Activated effector memory CD4-positive, alpha-beta T cell treated with Interleukin-2 at 50 U/mL for 16 hours (primary cell): Measurements from ENCODE around the gene CCDC24.

Experiments
- DNase-seq: peaks from one replicate; pipeline ENCODE4 v3.0.0-alpha.2; 2020

The CCDC24 gene

DNA sequence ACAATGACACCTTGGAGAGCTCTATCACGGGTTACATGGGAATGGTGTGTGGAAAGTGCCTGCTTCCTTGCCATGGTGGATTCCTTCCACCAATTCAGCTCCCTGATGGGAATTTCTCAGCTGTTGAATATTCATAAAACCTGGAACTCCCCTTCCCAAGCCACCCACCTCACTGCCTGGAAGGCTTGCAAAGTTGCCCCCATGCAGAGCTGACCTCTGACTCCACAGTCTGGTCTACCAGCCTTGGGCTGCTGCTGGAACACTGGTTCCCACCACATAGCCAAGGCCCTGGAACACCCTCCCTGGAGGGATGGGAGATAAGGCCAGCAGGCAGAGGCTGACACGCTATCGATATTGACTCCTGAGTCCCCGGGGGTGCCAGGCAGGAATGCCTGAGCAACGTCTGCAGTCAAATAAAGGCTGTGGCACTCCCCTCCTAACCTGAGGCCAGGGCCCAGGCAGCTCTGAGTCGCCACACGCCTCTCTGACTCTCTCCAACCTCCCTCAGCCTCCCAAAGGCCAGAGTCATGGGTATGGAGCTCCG is 8.8 kb downstream of the CCDC24 start:
- DNase-seq, result no peak

DNA sequence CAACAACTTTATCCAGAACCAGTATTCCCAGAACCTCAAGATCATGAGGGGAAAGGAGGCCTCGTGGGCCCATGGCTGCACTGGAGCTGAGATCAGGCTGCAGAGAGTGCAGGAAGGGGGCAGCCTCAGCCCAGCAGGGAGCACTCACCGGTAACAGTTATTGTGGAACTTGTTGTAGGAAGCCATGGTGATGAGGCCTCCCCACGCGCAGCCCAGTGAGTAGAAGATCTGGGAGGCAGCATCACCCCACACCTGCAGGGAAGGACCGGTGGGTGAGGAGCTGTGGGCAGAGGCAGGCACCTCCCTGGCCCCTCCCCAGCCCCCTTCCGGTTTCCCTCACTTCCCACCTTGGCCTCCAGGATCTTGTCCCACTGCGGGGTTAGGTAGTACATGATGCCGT is 10.8 kb downstream of the CCDC24 start:
- no peak for DNase-seq

DNA sequence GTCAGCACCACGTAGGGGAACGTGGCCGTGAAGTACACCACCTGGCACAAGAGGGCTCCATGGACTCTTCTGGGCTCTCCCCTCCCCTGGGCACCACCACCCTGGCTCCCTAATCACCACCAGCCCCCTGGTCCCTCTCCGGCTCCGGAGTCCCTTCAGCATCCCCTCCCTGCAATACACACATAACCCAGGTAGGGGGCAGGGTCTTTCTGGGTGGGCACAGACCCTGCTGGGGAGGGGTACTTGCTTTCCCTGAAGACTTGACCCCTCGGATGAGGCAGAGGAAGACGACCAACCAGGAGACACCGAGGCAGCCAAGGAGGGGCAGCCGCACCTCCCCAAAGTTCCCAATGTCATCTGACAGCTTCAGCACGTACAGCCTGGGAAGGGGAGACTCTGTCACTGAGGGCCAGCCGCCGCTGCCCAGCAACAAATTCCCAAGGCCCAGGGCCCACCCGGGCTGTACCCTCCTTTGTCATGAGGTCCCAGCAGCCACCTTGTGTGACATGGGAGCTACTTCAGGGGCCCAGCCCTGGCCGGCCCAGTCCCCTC is 11.3 kb downstream of the CCDC24 start:
- no peak for DNase-seq

DNA sequence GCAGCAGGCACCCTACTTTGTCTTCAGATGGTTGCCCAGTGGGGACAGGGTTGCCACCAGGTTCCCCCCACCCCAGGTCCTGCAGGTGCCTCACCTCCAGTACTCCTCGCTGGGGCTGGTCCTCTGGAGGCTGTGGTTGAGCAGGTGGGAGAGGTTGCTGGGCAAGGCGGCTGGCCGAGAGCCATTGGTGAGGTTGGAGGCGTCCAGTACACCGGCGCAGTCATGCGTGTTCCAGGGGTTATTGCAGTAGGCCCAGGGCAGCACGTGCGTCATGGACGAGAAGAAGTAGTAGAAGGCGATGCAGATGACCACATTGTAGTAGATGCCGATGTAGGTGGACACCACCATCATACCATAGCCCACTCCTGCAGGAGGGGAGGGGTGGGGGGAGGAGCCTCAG is 16.9 kb downstream of the CCDC24 start:
- no peak for DNase-seq

DNA sequence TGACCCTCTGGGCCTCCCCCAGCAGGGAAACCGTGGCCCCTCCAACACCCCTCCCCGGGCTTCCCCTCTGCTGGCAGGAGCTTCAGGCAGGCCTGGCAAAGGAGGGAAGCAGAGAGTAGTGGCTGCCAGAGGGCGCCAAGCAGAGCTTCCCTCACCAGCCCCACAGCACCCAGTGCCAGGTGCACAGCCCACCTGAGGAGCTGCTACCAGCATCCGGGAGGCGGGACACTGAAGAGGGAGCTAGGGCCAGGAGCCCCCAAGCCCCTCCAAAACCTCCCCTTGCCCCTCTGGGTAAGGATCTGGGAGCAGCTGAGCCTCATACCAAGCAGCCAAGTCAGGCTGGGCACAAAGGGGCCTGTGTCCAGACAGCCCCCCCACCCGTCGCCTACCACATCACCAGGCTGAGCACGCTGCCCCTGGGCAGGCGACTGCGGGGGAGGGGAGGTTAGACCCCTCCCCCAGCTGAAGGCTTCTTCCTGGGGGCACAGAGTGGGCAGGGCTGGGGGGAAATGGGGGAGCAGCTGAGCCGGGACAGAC is 19.6 kb downstream of the CCDC24 start:
- DNase-seq, result no peak

DNA sequence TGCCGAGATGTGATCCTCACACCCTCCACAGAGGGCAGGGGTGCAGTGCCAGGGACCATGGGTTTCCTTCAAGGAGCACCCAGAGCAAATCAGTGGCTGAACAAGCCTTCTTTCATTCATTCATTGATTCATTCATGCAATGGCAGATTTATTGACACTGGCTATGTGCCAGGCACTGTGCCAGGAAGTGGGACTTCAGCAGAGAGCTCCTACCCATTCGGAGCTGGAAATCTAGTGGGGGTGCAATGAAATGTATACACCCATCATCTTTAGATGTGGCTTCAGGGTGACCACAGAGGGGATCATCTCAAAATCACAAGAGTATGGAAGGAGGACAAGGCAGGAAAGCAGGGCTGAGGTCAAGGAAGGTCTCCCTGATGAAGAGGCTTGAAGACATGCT is 21.0 kb downstream of the CCDC24 start:
- DNase-seq, result no peak

DNA sequence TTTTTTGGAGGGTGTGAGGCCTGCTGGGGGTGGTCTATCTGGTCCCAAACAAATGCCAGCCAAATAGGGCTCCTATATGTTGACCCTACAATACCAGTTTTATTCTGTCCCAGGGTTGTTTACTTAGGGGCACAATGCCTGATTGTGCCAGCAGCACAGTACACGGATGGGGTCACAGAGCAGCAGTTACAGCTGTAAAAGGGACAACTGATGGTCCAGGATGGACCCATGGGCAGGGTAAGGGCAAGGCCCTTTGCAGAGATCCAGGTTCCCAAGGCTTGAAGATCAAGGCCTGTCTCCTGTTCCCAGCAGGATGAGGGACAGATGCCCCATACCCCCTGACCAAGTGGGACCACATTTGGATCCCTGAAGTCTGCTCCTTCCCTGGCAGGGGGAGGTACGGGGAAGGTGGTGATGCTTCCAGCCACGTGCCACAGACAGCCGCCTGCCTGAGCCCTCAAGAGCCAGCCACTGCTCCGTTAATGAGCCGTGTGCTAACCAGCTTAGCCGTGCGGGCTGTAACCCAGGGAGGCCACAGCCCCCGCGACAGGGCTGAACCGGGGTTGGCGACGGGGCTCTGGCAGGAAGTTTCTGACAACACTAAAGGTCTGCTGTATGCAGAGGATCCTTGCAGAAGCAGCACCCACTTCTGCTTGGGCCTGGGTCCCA is 21.7 kb downstream of the CCDC24 start:
- no peak for DNase-seq

DNA sequence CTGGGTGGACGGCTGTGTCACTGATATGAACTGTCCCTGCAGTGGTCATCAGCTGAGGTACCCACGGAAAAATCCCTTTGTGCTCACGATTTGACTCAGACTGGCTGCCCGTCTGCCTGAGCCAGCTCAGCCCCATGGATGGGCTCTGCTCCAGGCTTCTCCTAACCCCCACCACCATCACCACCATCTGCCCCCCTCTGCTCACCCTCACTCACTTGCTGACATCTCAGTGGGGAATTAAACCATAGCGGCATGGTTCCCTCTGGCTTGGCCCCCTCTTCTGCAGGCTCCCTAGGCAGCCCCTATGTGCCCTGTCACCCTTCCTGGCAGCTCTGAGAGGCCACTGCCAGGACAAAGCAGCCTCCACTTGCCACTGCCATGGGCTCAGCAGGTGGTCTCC is 22.6 kb downstream of the CCDC24 start:
- DNase-seq, result no peak

DNA sequence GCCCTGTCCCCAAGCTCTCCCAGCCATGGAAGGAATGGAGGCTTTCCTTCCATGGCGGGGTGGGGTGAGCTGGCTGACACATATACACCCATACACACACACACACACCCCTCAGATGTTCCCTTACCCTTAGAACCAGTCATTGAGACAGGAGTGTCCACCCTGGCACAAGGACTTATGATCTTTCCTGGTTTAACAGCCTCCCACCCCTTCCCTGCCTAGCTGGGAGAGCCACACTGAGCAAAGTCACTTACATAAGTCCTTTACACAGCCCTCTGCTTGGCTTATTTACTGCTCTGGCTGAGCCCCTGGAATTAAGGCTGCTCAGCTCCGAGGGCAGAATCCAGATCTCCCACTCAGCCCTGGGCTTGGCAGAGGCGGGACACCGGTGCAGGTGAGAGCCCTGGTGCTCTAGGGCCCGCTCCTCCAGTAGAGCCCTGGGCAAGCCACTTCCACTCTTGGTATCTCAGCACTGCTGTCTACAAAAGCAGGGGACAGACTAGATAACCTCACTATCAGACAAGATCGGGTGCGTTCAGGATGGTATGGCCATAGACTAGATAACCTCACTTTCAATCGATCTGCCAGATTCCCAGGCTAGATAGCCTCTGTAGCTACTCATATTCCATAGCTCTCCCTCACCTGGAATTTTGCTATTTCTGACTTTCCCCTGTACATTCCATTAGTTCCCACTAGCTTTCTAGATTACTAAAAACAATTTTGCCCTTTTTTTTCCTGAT is 23.1 kb downstream of the CCDC24 start:
- no peak for DNase-seq

DNA sequence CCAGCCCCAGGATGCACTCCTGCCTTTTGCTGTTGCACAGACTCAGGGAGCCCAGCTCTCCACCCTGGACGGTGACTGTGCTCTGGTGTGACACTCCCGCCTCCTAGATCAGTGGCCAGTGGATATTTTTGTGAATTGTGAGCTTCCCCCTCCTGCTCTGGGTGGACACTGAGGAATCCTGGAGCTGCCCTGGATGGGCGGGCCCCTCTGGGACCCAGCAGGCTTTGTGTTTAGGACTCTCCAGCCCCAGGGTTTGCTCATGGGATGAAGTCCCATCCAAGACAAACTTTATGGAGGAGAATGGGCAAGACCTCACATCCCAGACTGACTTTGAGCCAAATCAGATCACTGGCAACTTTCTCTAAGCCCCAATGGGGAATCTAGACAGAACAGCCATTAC is 23.8 kb downstream of the CCDC24 start:
- no peak for DNase-seq

DNA sequence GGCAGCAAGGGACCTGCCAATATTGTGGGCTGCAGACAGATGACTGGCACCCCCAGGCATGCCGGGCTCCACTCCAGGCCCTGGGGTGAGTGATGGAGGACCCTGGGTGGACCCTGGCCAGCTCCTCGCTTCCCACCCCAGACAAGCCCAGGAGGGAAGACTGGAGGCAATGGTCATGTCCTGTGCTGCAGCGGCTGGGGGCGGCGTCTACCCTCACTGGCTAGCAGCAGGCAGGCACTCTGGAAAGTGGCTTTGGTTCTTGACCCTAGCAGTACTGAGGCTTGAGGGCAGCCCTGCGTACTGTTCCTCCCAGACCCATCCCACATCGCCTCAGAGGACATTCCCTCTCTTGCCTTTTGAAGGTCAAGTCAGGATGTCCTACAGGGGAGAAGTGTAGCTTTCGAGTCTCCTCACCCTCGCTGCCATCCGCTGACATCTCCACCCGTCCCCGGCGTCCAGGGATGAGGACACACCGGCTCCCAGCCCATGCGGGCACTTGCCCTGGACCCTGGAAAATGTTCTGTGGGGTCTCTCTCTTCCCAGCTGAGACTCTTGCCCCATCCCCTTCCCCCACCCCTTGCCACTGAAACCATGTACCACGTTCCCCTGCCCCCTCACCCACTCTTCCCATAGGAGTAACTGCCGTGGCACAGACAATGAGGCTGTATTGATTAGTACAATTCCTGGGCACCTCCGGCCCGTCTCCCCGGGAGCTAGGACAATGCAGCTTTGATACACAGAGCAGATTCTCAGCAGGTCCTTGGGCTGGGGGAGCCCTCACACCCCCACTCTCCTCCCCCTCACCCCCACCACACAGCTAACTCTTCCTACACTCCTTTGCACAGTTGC is 24.9 kb downstream of the CCDC24 start:
- no peak for DNase-seq

DNA sequence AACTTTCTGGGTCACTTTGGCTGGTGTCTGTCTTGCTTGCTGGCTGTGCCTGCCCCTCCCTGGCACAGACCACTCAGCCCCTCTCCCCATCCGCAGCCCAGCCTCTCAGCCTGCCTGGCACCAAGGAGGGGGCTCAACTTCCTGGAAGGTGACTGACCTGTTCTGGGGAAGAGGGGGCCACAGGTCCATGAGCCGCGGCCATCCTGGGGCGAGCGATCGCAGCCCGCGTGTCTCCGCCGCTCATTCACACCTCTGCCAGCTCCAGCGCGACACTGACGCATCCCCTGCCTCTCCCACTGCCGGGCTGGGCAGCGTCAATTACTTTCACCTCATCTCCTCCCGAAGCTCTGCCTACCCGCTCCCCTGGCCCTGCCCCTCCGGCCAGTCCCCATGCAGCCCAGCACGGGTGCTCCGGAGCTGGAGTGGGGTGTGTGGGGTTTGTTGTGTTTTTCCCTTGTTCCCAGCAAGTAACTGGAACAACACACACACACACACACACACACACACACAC is 25.5 kb downstream of the CCDC24 start:
- DNase-seq, result no peak

DNA sequence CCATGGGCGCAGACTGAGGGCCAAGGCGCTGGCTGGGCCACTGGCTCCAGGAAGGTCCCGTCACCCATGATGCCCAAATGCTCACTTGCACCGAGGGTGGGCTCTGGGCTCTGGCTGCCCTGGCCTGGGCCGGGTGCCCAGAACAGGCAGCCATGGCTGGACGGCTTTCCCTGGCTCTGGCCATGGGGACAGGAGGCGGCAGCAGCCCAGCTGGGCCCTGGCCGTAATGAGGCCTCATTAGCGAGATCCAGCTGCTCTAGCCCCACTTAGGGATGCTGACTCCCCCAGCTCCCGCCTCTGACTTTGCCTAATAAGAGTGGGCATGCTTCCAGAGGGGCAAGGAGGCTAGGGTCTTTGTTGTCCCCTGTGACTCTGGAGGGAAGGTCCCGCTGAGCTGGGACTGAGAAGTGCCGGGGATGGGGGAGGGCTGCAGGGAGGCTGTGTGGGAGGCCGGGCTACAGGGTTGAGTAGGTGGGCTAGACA is 28.1 kb downstream of the CCDC24 start:
- DNase-seq, result no peak

DNA sequence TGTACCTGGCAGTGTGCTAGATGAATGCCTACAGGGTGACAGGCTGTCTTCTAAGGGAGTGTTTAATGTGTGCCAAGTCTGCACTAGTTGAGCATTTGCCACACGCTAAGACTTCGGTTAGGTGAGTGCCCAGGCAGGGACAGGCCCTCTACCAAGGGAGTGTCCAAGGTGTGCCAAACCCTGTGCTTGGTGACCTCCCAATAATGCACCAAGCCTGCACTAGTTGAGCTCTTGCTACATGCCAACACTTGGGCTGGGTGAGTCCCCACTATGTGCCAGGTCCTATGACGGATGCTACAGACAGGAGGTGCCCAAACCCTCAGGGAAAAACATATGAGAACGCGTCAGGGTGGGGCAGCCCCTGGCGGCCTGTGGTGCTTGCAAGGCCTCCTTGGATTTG is 29.1 kb downstream of the CCDC24 start:
- no peak for DNase-seq

DNA sequence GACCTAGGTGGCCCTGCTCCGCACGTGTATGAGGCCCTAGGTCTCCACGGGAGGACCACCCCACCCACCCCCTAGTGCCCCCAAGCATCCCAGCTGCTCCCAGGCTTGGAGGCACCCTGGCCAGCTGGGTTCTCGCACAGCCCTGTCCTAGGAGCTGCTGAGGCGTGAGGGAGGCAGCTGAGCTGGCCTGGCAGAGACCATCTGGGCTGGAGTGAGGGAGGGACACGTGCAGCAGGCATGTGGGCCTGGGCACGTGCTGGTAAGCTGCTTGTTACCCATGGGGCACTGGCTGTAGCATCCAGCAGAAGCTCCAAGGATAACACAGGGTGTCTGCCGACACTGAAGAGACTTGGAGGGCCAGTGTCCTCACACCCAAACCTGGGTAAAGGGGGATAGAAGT is 29.8 kb downstream of the CCDC24 start:
- DNase-seq, result no peak

DNA sequence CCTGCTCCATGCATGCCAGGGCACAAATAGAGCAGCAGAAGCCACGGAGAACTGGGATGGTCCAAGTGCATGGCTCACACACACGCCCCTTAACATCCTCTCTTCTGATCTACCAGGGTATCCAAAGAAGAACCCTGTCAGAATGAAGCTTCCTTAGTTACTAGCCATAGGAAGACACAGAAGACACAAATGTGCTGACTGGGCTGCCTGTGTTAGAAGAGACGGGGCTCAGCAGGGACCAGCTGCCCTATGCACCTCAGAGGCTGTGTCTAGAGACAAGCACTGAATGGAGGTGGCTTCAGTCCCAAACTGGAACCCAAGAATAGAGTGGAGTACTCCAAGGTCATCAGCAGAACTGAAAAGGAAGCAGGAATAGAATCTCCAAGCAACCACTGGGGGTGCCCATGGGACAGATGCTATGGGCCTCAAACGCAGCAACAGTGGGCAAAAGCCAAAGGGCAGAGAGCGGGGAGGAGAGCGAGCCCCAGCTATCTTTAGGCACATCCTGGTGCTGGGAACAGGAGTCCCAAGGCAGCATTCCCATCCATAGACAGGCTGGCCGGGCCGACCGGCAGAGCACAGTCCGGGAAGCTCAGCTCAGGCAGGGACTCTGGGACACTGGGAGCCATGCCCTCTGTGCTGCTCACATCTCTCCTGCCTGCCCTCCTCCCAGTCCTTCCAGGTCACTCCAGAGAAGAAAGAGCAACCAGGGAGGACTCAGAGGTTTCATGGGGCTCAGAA is 30.4 kb downstream of the CCDC24 start:
- DNase-seq, result no peak

DNA sequence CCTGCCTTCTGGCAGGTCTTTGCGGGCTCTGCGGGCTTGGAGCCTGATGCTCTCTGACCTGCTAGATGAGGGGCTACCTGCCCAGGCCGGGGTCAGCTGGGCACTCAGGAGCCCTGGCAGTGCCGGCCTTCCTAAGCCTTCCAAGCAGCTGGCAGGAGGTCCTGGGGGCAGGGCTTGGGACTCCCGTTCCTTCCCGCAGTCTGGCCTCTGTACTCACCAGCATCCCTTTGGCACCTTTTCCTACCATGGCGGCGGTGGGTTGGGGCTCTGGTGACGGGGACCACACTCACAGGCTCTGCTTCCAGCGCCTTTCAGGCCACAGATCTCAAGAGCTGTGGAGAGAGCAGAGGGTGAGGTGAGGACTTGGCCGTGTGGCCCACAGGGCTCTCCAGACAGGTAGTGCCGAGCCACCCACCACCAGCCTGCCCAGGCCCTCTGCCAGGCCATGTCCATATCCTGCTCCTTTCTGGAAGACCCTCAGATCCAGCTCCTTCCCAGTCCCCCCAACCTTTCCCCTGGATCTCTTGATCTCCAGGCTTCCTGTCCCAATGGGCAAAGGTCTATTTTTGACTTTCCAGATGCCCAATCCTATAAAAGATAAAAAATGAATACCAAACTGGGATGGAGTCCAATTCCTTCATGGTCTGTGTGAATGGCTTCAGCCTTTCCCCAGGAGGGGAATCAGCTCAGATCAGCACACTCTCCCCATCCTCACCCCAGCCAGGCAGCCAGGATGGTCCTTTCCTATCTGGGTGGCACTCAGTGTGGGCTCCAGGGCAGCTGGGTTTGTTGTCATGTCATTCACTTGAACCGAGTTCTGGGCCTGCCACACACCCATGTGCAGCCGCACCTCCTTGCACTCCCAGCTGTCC is 32.9 kb downstream of the CCDC24 start:
- no peak for DNase-seq

DNA sequence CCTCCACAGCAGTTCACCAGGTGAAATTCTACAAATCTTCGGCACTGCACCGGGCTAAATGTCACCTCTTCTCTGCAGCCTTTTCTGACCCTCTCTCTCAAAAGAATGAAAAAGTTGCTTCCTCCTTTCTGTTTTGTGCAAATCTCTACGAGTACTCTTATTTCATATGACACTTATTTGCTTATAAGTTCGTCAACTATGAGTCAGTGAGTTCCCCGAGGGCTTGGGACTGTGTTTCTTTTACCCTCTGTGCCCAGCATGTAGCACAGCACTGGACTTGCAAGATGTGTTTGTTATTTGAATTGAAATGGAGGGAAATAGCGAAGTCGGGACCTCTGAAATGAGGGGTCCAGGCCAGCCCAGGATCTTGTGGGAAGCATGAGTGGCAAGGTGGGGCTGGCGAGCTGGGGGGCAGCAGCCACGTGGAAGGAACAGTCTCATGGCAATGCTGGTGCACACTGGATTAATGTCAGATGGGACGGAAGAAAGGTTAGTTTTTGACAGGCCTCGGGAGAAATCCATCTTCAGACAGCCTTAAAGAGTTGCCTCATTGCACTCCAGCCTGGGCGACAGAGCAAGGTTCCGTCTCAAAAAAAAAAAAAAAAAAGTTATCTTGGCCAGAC is 33.6 kb downstream of the CCDC24 start:
- DNase-seq, result no peak

DNA sequence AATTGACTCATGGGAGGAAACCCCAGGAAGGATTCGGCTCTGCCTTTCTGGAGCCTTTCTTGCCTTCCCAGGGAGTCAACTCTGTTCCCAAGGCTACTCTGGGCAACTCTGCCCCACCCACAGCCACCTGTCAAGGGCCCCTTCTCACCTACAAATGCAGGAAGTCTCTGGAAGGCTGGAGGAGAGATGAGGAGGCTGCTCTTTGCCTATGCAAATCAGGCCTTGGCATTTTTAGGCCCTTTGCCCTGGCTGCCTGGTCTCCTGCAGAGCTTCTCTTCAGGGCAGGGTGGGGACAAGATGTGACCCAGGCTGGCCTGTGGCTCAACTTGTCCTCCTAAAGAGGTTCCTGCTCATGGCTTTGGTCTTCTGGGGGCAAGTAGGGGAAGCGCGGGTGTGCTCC is 34.4 kb downstream of the CCDC24 start:
- no peak for DNase-seq

DNA sequence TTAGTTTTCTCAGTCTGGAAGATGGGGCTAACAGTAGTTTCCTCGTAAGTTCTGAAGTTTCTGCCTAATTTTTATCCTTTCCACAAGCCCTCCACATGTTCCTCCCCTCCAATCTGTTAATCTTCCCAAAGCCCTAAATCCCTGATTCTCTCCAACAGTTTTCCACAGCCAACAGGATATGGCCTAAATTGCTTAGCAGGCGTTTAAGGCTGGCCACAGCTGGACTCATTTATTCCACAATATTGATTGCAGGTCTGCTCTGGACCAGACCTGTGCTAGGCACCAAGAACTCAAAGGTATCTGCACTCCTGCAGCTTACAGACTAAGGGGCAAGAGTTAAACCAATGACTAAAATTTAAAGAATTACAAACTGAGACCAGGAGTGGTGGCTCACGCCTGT is 35.9 kb downstream of the CCDC24 start:
- DNase-seq, result no peak
